HG03520 (cell line): ENCODE measurements around the gene TUBA4B.
A peak's percentile ranks its signal among the peaks of the same experiment; 100 is the strongest.

Experiments
- ATAC-seq: cut with Tn5 transposase; IDR thresholded peaks from one replicate; pipeline ENCODE4 v1.9.1; 2021; ENCODE audit warnings: mild to moderate bottlenecking, moderate library complexity; ENCODE audit not compliant: unreplicated experiment

TUBA4B gene

DNA sequence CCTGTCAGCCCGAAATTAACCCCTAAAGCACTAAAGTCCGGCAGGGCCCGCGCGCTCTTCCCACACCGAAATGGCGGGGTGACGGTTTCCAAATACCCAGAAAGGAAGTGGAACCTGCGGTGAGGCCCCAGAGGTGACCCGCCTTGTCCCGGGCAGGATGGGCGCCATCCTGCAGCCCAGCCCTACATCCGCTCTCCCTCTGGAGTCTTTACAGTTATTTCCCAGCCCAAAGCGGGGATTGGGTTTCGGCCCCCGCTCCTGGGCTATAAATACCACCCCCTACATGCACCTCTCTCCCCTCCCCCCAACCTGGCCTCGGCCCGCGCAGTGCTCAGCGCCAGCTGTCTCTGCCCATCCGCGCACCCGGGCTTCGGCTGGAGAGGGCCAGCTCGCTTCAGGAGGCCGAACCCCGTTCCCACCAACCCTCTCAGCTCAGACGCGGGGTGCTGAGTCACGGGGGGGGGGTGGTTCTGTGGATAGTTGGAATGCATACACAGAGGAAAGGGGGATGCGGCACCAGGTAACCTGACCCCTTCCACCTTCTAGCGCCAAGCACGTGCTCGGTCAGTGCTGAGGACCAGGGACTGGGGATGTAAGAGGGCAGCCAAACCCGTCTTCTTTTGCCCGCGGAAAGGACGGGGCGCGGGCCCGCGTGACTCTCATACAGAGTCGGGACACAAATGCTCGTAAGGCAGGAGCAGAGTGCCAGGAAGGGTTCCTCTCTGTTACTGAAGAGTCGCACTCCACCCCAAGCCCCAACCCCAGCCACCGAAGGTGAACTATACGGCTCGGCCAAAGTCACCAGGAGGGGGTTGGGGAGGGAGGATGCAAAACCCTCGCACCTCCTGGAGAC is at the start of gene TUBA4B:
Gene TUBA4B, plus strand, starts transcription at position 344 of the 853 bp plus-strand sequence. Its CDS starts 165 bp downstream, at position 509.
- ATAC-seq, result peak; percentile 8

DNA sequence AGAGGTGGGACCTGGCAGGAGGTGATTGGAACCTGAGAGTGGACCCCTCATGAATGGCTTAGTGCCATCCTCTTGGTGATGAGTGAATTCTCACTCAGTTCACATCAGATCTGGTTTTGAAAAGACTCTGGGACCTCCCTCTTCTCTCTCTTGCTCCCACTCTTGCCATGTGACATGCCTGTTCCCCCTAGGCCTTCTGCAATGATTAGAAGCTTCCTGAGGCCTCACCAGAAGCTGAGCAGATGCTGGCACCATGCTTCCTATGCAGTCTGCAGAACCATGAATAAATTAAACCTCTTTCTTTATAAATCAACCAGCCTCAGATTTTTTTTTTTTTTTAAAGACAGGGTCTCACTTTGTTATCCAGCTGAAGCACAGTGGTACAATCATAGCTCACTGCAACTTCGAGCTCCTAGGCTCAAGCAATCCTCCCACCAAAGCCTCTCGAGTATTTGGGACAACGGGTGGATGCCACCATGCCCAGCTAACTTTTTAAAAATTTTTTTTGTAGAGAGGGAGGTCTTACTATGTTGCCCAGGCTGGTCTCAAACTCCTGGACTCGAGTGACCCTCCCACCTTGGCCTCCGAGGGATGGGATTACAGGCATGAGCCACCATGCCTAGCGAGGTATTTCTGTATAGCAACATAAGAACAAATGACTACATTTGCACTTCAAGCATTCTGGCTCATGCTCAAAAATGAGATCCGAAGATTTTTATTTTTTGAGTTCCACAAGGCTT is 48.4 kb upstream of the TUBA4B start:
- ATAC-seq, result no peak

DNA sequence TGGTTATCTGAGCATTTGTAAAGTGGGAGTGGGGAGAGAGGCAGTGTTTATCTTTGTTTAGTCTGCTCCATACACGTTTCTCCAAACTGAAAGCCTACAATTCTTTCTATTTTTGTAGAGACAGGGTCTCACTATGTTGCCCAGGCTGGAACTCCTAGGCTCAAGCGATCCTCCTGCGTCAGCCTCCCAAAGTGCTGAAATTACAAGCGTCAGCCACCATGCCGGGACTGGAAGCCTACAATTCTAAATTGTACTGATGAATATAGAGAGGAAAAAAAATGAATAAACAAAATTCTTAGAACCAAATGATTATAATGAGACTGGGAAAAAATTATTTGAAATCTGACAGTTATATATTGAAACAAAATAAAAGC is 47.9 kb upstream of the TUBA4B start:
- no peak for ATAC-seq

DNA sequence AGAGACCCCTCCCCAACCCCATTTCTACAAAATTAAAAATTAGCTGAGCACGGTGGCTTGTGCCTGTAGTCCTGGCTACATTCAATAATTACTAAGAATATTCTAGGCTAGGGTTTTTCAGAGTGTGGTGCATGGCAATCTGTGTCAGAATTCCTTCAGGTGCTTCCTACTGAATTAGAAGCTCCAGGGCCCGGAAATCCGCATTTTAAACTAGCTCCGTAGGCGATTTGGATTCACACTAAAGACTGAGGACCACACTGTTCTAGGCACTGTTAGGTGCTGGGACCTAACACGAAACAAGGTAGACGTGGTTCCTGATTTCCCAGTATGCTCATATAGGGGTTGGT is 47.1 kb upstream of the TUBA4B start:
- no peak for ATAC-seq

DNA sequence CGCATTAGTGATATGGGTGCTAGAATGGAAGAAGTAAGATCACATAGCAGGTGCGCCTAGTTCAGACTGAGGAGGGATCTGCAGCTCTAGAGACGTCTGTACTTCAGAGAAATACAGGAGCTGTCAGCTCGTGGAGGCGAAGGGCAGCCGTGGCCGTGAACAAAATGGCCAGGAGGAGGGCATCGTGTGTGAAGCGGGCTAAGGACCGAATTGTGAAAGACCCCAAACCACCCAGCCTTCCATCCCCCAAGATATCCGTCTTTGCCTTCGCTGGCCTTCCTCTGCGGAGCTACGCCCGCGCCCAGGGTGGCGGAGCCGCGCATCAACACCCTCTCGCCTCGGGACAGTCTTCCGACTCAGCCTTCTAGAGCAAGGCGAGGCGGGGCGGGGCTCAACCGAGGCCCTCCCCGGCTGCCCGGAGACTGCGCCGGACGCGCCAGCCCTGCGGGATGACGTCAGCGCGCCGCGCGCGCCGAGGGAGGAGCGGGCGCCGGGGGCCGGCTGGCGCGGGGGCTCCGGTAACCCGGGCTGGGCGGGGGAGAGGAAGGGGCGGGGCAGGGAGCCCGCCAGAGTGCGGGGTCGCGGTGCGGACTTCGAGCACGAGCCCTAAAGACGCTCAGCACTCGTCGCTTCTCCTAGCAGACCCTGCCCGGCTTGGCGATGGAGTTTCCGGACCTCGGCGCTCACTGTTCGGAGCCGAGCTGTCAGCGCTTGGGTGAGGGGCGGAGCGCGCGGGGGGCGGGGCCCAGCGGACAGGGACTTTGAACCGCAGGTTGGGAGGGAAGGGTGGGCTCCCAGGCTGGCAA is 46.5 kb upstream of the TUBA4B start, which contains the start of gene ZFAND2B:
Gene ZFAND2B, plus strand, starts transcription at position 455 of the 806 bp plus-strand sequence. Its CDS starts 206 bp downstream, at position 661.
- ATAC-seq, result peak; percentile 97

DNA sequence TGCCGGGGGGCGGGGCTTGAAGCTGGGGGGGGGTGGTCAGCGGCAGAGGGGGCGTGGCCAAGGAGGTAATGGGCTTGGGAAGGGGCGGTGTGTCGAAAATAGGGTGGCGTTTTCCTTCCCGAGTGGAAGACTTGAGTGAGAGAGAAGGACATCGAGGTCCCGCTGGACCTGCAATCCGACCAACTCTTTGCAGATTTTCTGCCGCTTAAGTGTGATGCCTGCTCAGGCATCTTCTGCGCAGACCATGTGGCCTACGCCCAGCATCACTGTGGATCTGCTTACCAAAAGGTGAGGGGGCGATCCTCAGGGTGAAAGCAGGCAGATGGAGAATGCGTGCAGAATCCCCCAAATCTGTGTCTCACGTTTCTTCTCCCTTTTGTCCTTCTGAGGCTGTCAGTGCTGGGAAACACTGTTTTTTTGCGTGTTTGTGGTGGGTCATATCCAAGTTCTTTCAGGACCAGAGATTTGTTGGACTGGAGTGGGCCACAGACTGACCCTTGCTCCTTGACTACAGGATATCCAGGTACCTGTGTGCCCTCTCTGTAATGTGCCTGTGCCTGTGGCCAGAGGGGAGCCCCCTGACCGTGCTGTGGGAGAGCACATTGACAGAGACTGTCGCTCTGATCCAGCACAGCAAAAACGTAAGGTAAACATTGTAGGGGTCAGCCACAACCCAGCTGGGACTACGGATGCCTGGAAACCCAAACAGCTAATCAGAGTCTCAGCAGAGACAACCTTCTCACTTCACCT is 45.7 kb upstream of the TUBA4B start:
- no peak for ATAC-seq

DNA sequence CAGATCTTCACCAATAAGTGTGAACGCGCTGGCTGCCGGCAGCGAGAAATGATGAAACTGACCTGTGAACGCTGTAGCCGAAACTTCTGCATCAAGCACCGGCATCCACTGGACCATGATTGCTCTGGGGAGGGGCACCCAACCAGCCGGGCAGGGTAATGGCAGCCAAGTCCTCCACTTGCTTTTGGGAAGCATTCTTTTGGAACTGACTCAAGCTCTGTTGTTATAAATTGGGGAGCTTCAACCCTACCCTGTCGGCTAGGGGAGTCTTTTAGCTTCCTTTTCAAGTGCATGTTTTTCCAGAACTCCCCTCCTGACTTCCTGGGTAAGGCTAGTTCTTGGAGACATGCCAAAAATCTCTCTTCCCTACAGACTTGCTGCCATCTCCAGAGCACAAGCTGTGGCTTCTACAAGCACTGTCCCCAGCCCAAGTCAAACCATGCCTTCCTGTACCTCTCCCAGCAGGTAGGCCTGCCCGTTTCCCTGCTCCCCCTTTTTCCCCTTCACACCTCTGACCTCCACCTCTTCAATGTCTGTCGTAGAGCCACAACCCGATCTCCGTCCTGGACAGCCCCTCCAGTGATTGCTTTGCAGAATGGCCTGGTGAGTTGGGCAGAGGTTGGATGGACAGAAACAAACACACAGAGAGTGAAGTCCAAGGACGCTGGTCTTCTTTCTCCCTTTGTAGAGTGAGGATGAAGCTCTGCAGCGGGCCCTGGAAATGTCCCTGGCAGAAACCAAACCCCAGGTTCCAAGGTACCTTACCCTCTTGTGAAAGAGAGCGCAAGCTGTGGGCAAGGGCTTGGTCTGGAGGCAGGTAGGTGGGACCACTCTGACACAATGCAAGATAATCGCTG is 44.9 kb upstream of the TUBA4B start:
- ATAC-seq, result no peak

DNA sequence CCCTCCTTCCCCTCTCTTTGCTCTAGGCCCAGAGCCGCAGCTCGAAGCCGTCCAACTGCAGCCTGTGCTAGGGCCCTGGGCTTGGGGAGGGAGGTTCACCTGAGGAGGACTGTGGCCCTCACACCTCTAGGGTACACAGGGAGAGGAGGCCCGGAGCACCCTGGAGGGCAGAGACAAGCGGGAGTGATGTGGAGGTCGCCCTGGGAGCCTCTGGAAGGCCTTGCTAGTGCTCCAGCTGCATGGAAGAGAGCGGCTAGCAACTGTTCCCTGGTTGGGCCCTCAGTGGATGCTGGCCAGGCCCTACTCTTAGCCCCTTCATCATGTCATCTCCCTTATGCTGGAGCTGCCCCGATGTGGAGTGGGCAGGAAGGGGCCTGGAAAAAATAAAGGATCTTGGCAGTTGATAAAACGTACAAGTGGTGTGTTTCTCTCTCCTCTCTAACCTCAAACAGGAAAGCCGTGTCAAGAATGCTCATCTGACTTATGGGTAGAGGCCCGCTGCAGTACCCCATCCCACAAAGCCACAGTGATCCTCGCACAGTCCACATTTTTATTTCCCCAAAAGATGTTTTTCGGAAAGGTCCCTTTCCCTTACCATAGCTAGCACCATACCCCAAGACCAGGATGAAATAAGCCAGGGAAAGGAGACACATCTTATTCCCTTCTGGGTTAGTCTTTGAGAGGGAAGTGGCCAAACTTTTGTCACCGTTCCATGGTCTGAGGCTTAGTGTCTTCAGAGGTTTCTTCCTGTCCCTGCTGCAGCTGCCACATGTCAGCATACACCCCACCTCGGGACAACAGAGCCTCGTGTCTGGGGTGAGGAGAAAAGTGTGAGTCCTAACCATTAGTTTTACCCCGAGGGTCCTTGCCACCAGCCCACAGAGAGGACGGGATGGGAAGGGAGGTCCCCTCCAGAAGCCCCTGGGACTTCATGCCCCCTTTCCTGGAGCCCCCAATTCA is 43.5 kb upstream of the TUBA4B start:
- no peak for ATAC-seq

DNA sequence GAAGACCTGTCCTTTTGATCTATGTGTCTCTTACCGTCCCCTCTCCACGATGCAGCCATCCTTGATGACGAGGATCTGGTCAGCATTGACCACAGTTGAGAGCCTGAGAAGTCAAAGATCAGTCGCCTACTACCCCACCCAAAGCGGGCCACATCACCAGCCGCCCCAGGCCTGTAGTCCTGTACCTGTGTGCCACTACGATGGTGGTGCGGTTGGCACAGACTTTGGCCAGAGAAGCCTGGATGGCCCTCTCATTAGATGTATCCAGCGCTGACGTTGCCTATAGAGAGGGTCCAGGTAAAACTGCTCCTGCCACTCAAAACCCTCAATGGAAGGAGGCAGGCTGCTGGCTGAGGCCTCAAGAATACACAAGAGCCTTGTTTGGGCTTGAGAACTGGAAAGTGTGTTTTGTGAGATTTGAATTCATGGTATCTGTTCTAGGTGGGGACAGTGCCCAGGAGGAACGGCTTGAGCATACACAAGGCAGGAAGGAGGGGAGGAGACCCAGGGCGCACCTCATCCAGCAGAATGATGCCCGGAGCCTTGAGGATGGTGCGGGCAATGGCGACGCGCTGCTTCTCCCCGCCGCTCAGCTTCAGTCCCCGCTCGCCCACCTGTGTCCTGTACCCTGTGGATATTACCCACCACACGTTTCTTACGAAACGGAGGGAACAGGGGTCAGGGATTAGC is 42.7 kb upstream of the TUBA4B start:
- ATAC-seq, result no peak

DNA sequence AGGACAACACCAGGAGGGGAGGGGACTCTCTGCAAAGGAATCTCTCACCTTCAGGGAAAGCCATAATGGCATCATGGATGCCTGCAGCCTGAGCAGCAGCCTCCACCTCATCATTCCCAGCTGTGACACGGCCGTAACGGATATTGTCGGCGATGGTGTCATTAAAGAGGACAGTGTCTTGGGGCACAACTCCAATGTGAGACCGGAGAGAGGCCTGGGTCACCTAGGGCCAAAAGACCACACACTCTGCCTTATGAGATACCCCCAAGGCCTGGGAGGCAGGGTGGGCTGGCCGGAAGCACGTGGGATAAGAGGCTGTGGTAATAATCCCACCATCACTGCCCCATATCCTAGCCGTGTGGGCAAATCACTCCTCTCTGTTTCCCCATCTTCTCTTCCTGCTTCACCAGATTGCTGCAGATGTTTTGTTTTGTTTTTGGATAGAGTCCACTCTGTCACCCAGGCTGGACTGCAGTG is 42.1 kb upstream of the TUBA4B start:
- no peak for ATAC-seq

DNA sequence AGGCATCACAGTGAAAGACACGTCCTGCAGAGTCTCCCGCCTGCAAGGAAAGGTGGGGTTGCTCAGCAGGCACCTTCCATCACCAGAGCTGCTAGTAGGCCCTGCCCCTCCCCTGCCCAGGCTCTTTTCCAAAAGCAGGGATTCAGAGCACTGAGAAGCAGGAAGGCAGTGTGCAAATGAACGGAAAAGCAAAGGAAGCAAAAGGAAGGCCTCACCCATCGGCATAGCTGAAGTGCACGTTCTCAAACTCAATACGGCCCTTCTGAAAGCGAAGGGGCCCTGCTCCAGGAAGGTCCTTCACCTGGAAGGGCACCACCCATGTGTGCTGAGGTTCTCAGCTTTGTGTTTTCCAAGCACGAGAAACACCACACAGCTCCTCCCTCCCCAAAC is 40.0 kb upstream of the TUBA4B start:
- ATAC-seq, result no peak

DNA sequence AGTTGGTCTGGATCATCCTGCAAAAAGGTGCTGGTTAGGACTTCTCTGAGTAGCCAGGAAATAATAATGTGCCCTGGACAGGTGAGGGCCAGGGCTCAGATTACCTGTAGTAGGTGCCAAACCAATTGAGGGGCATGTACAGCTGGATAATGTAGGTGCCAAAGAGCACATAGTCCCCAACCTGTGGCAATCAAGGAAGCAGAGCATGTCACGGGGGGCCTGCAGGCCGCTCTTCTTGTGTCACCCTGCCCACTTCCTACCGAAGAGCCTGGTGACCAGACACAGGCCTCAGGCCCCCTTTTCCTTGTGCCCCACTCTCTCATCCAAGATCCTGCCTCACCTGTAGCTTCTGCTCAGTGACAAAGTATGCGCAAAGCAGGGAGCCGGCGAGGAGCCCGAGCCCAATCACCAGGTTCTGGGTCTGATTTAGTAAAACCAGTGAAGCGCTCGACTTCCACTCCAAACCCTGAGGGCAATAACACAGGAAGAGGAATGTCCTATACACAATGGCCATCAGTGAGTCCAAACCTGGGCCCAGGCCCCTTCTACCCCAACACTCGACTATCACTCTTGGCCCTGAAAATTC is 39.5 kb upstream of the TUBA4B start:
- ATAC-seq, result no peak

DNA sequence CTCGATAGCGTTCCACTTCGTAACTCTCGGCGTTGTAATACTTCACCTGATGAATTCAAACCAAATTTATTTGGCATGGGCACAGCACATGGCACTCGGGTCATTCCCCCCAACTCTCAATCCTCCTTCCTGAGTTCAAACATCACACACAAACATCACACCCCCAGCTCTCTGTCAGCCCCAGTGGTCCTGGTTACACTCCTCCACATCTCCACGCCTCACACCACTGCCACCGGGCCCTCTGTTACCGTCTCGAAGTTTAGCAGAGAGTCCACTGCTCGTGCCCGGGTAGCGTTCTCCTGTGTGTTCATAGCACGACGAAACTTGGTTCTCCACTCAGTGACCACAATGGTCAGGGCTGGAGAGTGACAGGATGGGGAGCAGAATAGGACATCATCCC is 38.9 kb upstream of the TUBA4B start:
- ATAC-seq, result no peak

DNA sequence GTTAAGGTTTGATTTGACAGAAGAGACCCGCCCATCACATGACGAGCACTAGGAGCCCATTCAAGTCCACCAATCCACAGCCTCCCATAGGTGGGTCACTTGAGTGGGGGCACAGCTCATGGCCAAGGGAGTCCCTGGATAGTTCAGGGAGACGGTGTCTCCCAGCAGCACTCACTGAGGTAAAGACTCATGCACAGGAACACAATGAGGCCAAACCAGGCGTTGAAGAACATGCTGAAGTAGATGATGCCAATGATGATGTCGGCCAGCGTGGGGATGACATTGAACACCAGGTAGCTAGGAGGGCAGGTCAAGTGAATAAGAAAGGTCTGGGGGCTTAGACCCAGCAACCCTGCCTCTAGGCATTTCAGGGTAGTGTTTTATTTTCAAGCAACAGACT is 38.3 kb upstream of the TUBA4B start:
- no peak for ATAC-seq

DNA sequence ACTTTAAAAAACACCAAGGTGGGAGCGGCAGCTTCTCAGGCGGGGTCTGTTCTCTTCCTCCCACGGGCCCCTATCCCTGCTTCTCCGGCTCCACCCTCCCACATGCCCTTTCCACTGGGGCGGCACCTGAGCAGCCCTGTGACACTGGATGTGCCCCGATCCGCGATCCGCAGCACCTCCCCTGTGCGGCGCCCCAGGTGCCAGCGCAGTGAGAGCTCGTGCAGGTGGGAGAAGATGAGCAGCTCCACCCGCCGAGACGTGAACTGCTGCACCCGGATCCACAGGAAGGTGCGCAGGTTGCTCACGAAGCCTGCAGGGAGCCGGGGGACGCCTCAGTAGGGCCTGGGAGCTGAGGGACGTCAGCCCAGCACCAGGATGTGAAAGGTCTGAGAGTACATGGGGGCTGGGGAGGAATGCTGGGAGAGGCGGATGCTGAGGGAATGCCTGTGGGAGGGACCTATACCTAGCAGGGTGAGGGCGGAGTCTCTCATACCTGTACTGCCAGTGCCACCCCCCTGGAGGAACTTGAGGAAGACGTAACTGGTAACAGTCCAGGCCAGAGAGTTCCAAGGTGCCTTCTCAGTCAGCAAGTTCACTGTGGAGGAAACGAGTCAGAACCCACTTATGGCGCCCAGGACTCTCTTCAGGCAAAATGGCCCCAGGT is 37.0 kb upstream of the TUBA4B start:
- no peak for ATAC-seq

DNA sequence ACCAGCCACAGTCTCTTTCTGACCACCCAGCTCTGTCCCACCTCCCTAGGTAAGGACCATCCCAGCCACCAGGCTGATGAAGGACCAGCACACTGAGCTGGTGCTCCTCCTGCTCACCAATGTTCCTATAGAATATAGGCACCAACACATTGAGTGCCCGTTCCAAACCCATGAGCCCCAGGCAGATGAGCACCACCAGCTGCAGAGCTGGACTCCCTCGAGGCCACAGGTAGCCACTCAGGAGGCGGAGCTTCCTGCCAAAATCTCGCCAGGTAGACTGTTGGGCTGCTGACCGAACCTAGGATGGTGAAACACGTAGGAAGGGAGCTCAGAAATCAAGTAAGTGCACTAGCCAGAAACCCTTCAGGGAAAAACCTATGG is 36.5 kb upstream of the TUBA4B start:
- no peak for ATAC-seq

DNA sequence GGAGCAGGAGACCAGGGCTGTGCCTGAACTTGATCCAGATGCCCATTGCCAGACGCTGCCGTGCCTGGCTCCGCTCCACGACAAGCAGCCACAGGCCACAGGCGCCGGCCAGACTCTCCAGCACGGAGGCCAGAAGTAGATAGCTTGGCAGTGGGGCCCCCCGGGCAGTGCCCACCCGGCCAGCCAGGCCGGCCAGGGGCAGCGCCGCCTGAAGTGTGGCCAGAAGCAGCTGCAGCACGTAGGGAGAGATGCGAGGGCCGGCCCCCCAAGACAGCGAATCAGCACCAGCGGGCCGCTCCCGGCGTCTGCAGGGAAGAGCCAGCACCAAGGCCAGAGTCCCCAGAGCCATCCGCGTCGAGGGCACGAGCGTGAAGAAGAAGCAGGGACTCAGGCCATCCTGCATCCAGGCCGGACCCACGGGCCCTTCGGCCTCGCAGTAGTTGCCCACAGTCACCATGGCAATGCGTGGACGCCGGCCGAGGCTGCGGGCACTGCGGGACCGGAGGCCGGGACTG is 34.8 kb upstream of the TUBA4B start:
- peak; percentile 21 for ATAC-seq
